H9 (cell line): Measurements from ENCODE around the gene PSKH1. TPM values are rescaled to one million over a fixed set of nuclear protein-coding genes. Genes with fewer than 3 reads are reported as not detected.

ENCODE experiments used
- DNase-seq: peaks from one replicate; pipeline ENCODE4 v3.0.0-alpha.2; 2017
- H2AFZ ChIP-seq: one replicate; pipeline ENCODE4 v1.6.1; 2013; ENCODE audit warnings: mild to moderate bottlenecking, low read length, control low read depth, moderate library complexity
- H2AK5ac ChIP-seq: 2 replicates; pipeline ENCODE4 v1.6.1; 2013; ENCODE audit warnings: low read length, control low read depth, mixed read lengths; ENCODE audit not compliant: insufficient read length
- H2BK120ac ChIP-seq: one replicate; pipeline ENCODE4 v1.6.1; 2013; ENCODE audit warnings: low read depth, mild to moderate bottlenecking, low read length, control low read depth, inconsistent platforms; ENCODE audit not compliant: poor library complexity, severe bottlenecking
- H2BK12ac ChIP-seq: 2 replicates; pipeline ENCODE4 v1.6.1; 2013; ENCODE audit warnings: low read length, control low read depth, mixed read lengths, low read depth; ENCODE audit not compliant: insufficient read length
- H2BK15ac ChIP-seq: 2 replicates; pipeline ENCODE4 v1.6.1; 2013; ENCODE audit warnings: low read depth, low read length, control low read depth
- H2BK20ac ChIP-seq: one replicate; pipeline ENCODE4 v1.6.1; 2013; ENCODE audit warnings: low read depth, mild to moderate bottlenecking, low read length, control low read depth, inconsistent platforms; ENCODE audit not compliant: poor library complexity, severe bottlenecking
- H2BK5ac ChIP-seq: 2 replicates; pipeline ENCODE4 v1.6.1; 2013; ENCODE audit warnings: low read length, control low read depth, mixed read lengths; ENCODE audit not compliant: insufficient read length
- H3K14ac ChIP-seq: 2 replicates; pipeline ENCODE4 v1.6.1; 2013; ENCODE audit warnings: low read length, control low read depth; ENCODE audit not compliant: insufficient read depth
- H3K18ac ChIP-seq: 2 replicates; pipeline ENCODE4 v1.6.1; 2013; ENCODE audit warnings: low read depth, mild to moderate bottlenecking, mixed read lengths, low read length, control low read depth; ENCODE audit not compliant: insufficient read length
- H3K23ac ChIP-seq: 2 replicates; pipeline ENCODE4 v1.6.1; 2013; ENCODE audit warnings: low read length, control low read depth, mixed read lengths, low read depth; ENCODE audit not compliant: insufficient read length
- H3K23me2 ChIP-seq: 2 replicates; pipeline ENCODE4 v1.6.1; 2013; ENCODE audit warnings: low read depth, mild to moderate bottlenecking, mixed read lengths, low read length, control low read depth; ENCODE audit not compliant: insufficient read length, poor library complexity, severe bottlenecking
- H3K27ac ChIP-seq: 2 replicates; pipeline ENCODE4 v1.5.1; 2013; ENCODE audit warnings: low read length, control low read depth, mixed read lengths, low read depth; ENCODE audit not compliant: insufficient read length
- H3K27me3 ChIP-seq: 2 replicates; pipeline ENCODE4 v1.6.1; 2013; ENCODE audit warnings: low read length, control low read depth, inconsistent platforms; ENCODE audit not compliant: insufficient read depth
- H3K4ac ChIP-seq: 2 replicates; pipeline ENCODE4 v1.6.1; 2013; ENCODE audit warnings: low read depth, mild to moderate bottlenecking, control low read depth, inconsistent platforms, low read length, moderate library complexity
- H3K4me1 ChIP-seq: 2 replicates; pipeline ENCODE4 v1.6.1; 2013; ENCODE audit warnings: low read length, control low read depth, inconsistent platforms; ENCODE audit not compliant: insufficient read depth
- H3K4me2 ChIP-seq: 2 replicates; pipeline ENCODE4 v1.6.1; 2013; ENCODE audit warnings: low read length, control low read depth, mixed read lengths; ENCODE audit not compliant: insufficient read length, insufficient read depth
- H3K56ac ChIP-seq: 2 replicates; pipeline ENCODE4 v1.6.1; 2013; ENCODE audit warnings: low read depth, mild to moderate bottlenecking, mixed read lengths, low read length, control low read depth; ENCODE audit not compliant: insufficient read length
- H3K79me1 ChIP-seq: 2 replicates; pipeline ENCODE4 v1.6.1; 2013; ENCODE audit warnings: low read depth, mild to moderate bottlenecking, moderate library complexity, low read length, control low read depth, inconsistent platforms; ENCODE audit not compliant: insufficient read depth, poor library complexity, severe bottlenecking
- H3K79me2 ChIP-seq: 2 replicates; pipeline ENCODE4 v1.6.1; 2013; ENCODE audit warnings: low read length, control low read depth, inconsistent platforms; ENCODE audit not compliant: insufficient read depth
- H3K9ac ChIP-seq: 2 replicates; pipeline ENCODE4 v1.6.1; 2013; ENCODE audit warnings: low read length, control low read depth, mixed read lengths; ENCODE audit not compliant: insufficient read length; ENCODE audit errors: extremely low read depth
- H3K9me3 ChIP-seq: one replicate; pipeline ENCODE4 v1.6.1; 2013; ENCODE audit warnings: low read depth, low read length, inconsistent platforms; ENCODE audit not compliant: control insufficient read depth
- H3T11ph ChIP-seq: one replicate; pipeline ENCODE4 v1.6.1; 2013; ENCODE audit warnings: mild to moderate bottlenecking, low read length, control low read depth, inconsistent platforms
- H4K20me1 ChIP-seq: one replicate; pipeline ENCODE4 v1.6.1; 2013; ENCODE audit not compliant: control insufficient read depth, insufficient read length, insufficient read depth
- H4K5ac ChIP-seq: 2 replicates; pipeline ENCODE4 v1.6.1; 2013; ENCODE audit warnings: low read depth, mild to moderate bottlenecking, mixed read lengths, low read length, control low read depth; ENCODE audit not compliant: insufficient read length
- H4K8ac ChIP-seq: replicated peaks from 2 replicates; pipeline ENCODE4 v1.6.1; 2013; ENCODE audit warnings: low read length, control low read depth, mixed read lengths, low read depth; ENCODE audit not compliant: insufficient read length
- H4K91ac ChIP-seq: 2 replicates; pipeline ENCODE4 v1.6.1; 2013; ENCODE audit warnings: low read depth, mild to moderate bottlenecking, moderate library complexity, mixed read lengths, low read length, control low read depth; ENCODE audit not compliant: insufficient read length
- H3K27ac Mint-ChIP-seq, 3 experiments: 2 replicates in 2 of 3; 3 replicates in 1 of 3; pipeline ENCODE4 v1.8.0; 2020 to 2021; ENCODE audit warnings: mixed read lengths in 3 of 3, mild to moderate bottlenecking in 1 of 3, moderate library complexity in 1 of 3
- H3K27me3 Mint-ChIP-seq: 2 replicates; pipeline ENCODE4 v1.8.0; 2021; ENCODE audit warnings: low read depth, mild to moderate bottlenecking, moderate library complexity, mixed read lengths
- H3K36me3 Mint-ChIP-seq, 3 experiments: 2 replicates in 2 of 3; 3 replicates in 1 of 3; pipeline ENCODE4 v1.8.0; 2020 to 2021; ENCODE audit warnings: low read depth in 3 of 3, mixed read lengths in 3 of 3; ENCODE audit not compliant: insufficient read depth in 1 of 3
- H3K4me1 Mint-ChIP-seq, 2 experiments: 2 replicates each; pipeline ENCODE4 v1.8.0; 2020; ENCODE audit warnings: mixed read lengths in 2 of 2
- H3K4me3 Mint-ChIP-seq, 2 experiments: 2 replicates in 1 of 2; 3 replicates in 1 of 2; pipeline ENCODE4 v1.8.0; 2020 to 2021; ENCODE audit warnings: mild to moderate bottlenecking in 2 of 2, mixed read lengths in 2 of 2, moderate library complexity in 1 of 2
- H3K9me3 Mint-ChIP-seq, 2 experiments: 2 replicates in 1 of 2; 3 replicates in 1 of 2; pipeline ENCODE4 v1.8.0; 2020; ENCODE audit warnings: mild to moderate bottlenecking in 2 of 2, mixed read lengths in 2 of 2, moderate library complexity in 1 of 2
- CTCF ChIP-seq: fragments of 200-600 bp; sonication (generic); conservative IDR thresholded peaks from 3 replicates; pipeline ENCODE4 v1.8.0; 2021; ENCODE audit warnings: antibody characterized with exemption, mild to moderate bottlenecking
- WGBS: extraction: QIAGEN DNeasy Blood & Tissue Kit; methylation state at CpG from one replicate; pipeline ENCODE4 v1.1.7; 2013; ENCODE audit warnings: missing lambda C conversion rate, low lambda C conversion rate, mixed read lengths; ENCODE audit not compliant: insufficient read length; ENCODE audit errors: extremely low coverage; 5-methylcytosine and 5-hydroxymethylcytosine counted together
- total RNA-seq: library from RNA; stranded (reverse); gene quantifications from 2 replicates; pipeline ENCODE4 v1.2.1, GENCODE V29; 2021

Gene PSKH1
- total RNA-seq, 1 experiment from 2014 or later: 29.1 TPM

- no peak overlapping the region for H3K4me2 ChIP-seq
- H3K36me3 Mint-ChIP-seq: peaks cover 8 to 34% (median 19%) of the 10 kb centered on the region in 3 experiments; a peak in 6 of 7 replicates
- H3K18ac ChIP-seq: no peak overlapping the region
- no peak overlapping the region for H3K27ac ChIP-seq
- H2BK12ac ChIP-seq: no peak overlapping the region
- H3K79me1 ChIP-seq: no peaks in the 10 kb centered on the region
- no peak overlapping the region for H4K5ac ChIP-seq
- TF ChIP-seq CTCF: no peak
- no peak overlapping the region for H3K27ac Mint-ChIP-seq
- no peaks in the 10 kb centered on the region for H3K23me2 ChIP-seq
- no peak overlapping the region for H2BK15ac ChIP-seq
- H2AFZ ChIP-seq: no peak overlapping the region
- no peaks in the 10 kb centered on the region; the same call in 1 of the 2 replicates for H3K27me3 Mint-ChIP-seq
- no peak overlapping the region for H3K14ac ChIP-seq
- no peaks in the 10 kb centered on the region for H3K9me3 ChIP-seq
- H4K91ac ChIP-seq: no peak overlapping the region
- H2BK20ac ChIP-seq: no peak overlapping the region
- H3K23ac ChIP-seq: no peak overlapping the region
- H2BK5ac ChIP-seq: no peak overlapping the region
- no peaks in the 10 kb centered on the region for H3K27me3 ChIP-seq
- peaks cover 0 to 3% of the 10 kb centered on the region in 2 experiments; a peak in 1 of 4 replicates for H3K4me1 Mint-ChIP-seq
- no peak overlapping the region for H3K4me3 Mint-ChIP-seq
- no peak overlapping the region for H4K8ac ChIP-seq
- no peaks in the 10 kb centered on the region for H4K20me1 ChIP-seq
- no peak overlapping the region for H3T11ph ChIP-seq
- H3K9ac ChIP-seq: no peak overlapping the region
- H3K4ac ChIP-seq: no peak overlapping the region
- DNase-seq: no peak
- WGBS: no CpG with 5 or more reads among the region's 36 CpGs
- H3K79me2 ChIP-seq: no peaks in the 10 kb centered on the region
- no peak overlapping the region for H2AK5ac ChIP-seq
- no peak overlapping the region for H2BK120ac ChIP-seq
- no peak overlapping the region for H3K56ac ChIP-seq
- H3K9me3 Mint-ChIP-seq: no peaks in the 10 kb centered on the region
- no peaks in the 10 kb centered on the region for H3K4me1 ChIP-seq
Observed at GRCh38 chr16:67909056-67909742, 16.1 kb downstream of the PSKH1 start.
